Central memory CD8-positive, alpha-beta T cell (primary cell): Measurements from ENCODE around the gene PRKCE.
A peak's percentile ranks its signal among the peaks of the same experiment; 100 is the strongest.

Experiments used
- ATAC-seq: fragments of 150-1000 bp; cut with Tn5 transposase; replicated peaks from 2 replicates; pipeline ENCODE4 v1.10.0; 2022; ENCODE audit warnings: mild to moderate bottlenecking, moderate FRiP score, moderate number of reproducible peaks; ENCODE audit not compliant: poor library complexity, severe bottlenecking; ENCODE audit errors: extremely low read depth
- DNase-seq, 2 donors: peaks; one replicate each; pipeline ENCODE4 v3.0.0; 2021; ENCODE audit warnings: low spot score in 2 of 2
- H3K27ac Mint-ChIP-seq: one replicate; pipeline ENCODE4 v1.8.0; 2022; ENCODE audit warnings: low read depth, mild to moderate bottlenecking, moderate library complexity, mixed read lengths
- H3K27me3 Mint-ChIP-seq: one replicate; pipeline ENCODE4 v1.8.0; 2022; ENCODE audit warnings: mixed read lengths
- H3K36me3 Mint-ChIP-seq: one replicate; pipeline ENCODE4 v1.8.0; 2022; ENCODE audit warnings: mild to moderate bottlenecking, moderate library complexity, mixed read lengths; ENCODE audit not compliant: insufficient read depth
- H3K4me1 Mint-ChIP-seq: one replicate; pipeline ENCODE4 v1.8.0; 2022; ENCODE audit warnings: mixed read lengths
- H3K4me3 Mint-ChIP-seq: one replicate; pipeline ENCODE4 v1.8.0; 2022; ENCODE audit warnings: mild to moderate bottlenecking, moderate library complexity, mixed read lengths
- H3K9me3 Mint-ChIP-seq: one replicate; pipeline ENCODE4 v1.8.0; 2022; ENCODE audit warnings: mixed read lengths

Gene PRKCE

GRCh38 chr2:45651415-45652089, at the start of gene PRKCE:
PRKCE (plus strand) TSS chr2:45651675.
- Mint-ChIP-seq H3K36me3 (peaks cover 21% of the 10 kb centered on the region), H3K4me3 (peak within 1 kb of the TSS; percentile 89), H3K27ac (peak within 1 kb of the TSS; percentile 87), H3K9me3 (no peaks in the 10 kb centered on the region), H3K4me1 (peaks cover 29% of the 10 kb centered on the region), H3K27me3 (no peaks in the 10 kb centered on the region)
- peak; percentile 29 for ATAC-seq
- DNase-seq, result no peak

- Mint-ChIP-seq H3K27me3 (no peaks in the 10 kb centered on the region), H3K27ac (no peak overlapping the region), H3K4me1 (no peaks in the 10 kb centered on the region), H3K9me3 (no peaks in the 10 kb centered on the region), H3K36me3 (peaks cover 29% of the 10 kb centered on the region), H3K4me3 (no peak overlapping the region)
- DNase-seq (no peak), ATAC-seq (no peak)
Measured at GRCh38 chr2:45602624-45603023, 48.9 kb upstream of the PRKCE start.

- peaks cover 18% of the 10 kb centered on the region for H3K4me1 Mint-ChIP-seq
- H3K27ac Mint-ChIP-seq, result no peak overlapping the region
- H3K9me3 Mint-ChIP-seq, result no peaks in the 10 kb centered on the region
- no peaks in the 10 kb centered on the region for H3K27me3 Mint-ChIP-seq
- H3K4me3 Mint-ChIP-seq, result no peak overlapping the region
- DNase-seq, result no peak
- peaks cover 12% of the 10 kb centered on the region for H3K36me3 Mint-ChIP-seq
- ATAC-seq, result no peak
Measured at GRCh38 chr2:45605116-45605515, 46.4 kb upstream of the PRKCE start.

GRCh38 chr2:45606796-45607195, 44.7 kb upstream of the PRKCE start:
- Mint-ChIP-seq H3K4me3 (no peak overlapping the region), H3K36me3 (peaks cover 11% of the 10 kb centered on the region), H3K4me1 (peaks cover 26% of the 10 kb centered on the region), H3K27me3 (no peaks in the 10 kb centered on the region), H3K9me3 (no peaks in the 10 kb centered on the region), H3K27ac (no peak overlapping the region)
- ATAC-seq, result no peak
- no peak for DNase-seq

- Mint-ChIP-seq H3K27me3 (no peaks in the 10 kb centered on the region), H3K4me1 (peaks cover 26% of the 10 kb centered on the region), H3K4me3 (no peak overlapping the region), H3K27ac (no peak overlapping the region), H3K36me3 (peaks cover 11% of the 10 kb centered on the region), H3K9me3 (no peaks in the 10 kb centered on the region)
- ATAC-seq (no peak), DNase-seq (no peak)
Measured at GRCh38 chr2:45607701-45608100, 43.8 kb upstream of the PRKCE start.

GRCh38 chr2:45610281-45611019, 41.0 kb upstream of the PRKCE start:
- Mint-ChIP-seq H3K27ac (peak overlapping the region; percentile 91), H3K4me1 (peaks cover 26% of the 10 kb centered on the region), H3K27me3 (no peaks in the 10 kb centered on the region), H3K9me3 (no peaks in the 10 kb centered on the region), H3K4me3 (peak overlapping the region; percentile 93), H3K36me3 (peaks cover 8% of the 10 kb centered on the region)
- ATAC-seq, result peak; percentile 71
- peak in 1 of 2 donors; percentile 23 for DNase-seq

- Mint-ChIP-seq H3K4me3 (peak within 1 kb of the TSS; percentile 93), H3K27ac (peak within 1 kb of the TSS; percentile 91), H3K36me3 (peaks cover 8% of the 10 kb centered on the region), H3K4me1 (peaks cover 26% of the 10 kb centered on the region), H3K9me3 (no peaks in the 10 kb centered on the region), H3K27me3 (no peaks in the 10 kb centered on the region)
- DNase-seq (peak; percentile 68 to 69), ATAC-seq (peak; percentile 79)
Measured at GRCh38 chr2:45611020-45611859, 40.2 kb upstream of the PRKCE start, which contains the start of gene SRBD1. SRBD1 (minus strand) TSS chr2:45611267; CDS start chr2:45605441, 5,826 bp downstream.

- DNase-seq, result no peak
- Mint-ChIP-seq H3K27me3 (no peaks in the 10 kb centered on the region), H3K9me3 (no peaks in the 10 kb centered on the region), H3K27ac (no peak overlapping the region), H3K36me3 (peaks cover 7% of the 10 kb centered on the region), H3K4me3 (peak overlapping the region; percentile 93), H3K4me1 (peaks cover 26% of the 10 kb centered on the region)
- no peak for ATAC-seq
Measured at GRCh38 chr2:45612285-45612684, 39.2 kb upstream of the PRKCE start.

- H3K4me3 Mint-ChIP-seq, result no peak overlapping the region
- peaks cover 26% of the 10 kb centered on the region for H3K4me1 Mint-ChIP-seq
- H3K36me3 Mint-ChIP-seq, result peaks cover 7% of the 10 kb centered on the region
- H3K27ac Mint-ChIP-seq, result no peak overlapping the region
- H3K9me3 Mint-ChIP-seq, result no peaks in the 10 kb centered on the region
- DNase-seq (no peak), ATAC-seq (no peak)
- no peaks in the 10 kb centered on the region for H3K27me3 Mint-ChIP-seq
Measured at GRCh38 chr2:45612731-45613130, 38.7 kb upstream of the PRKCE start.

GRCh38 chr2:45614330-45614729, 37.1 kb upstream of the PRKCE start:
- no peaks in the 10 kb centered on the region for H3K9me3 Mint-ChIP-seq
- H3K36me3 Mint-ChIP-seq, result peaks cover 7% of the 10 kb centered on the region
- no peak overlapping the region for H3K4me3 Mint-ChIP-seq
- DNase-seq (no peak), ATAC-seq (no peak)
- H3K27me3 Mint-ChIP-seq, result peaks cover 1% of the 10 kb centered on the region
- peaks cover 16% of the 10 kb centered on the region for H3K4me1 Mint-ChIP-seq
- no peak overlapping the region for H3K27ac Mint-ChIP-seq

- ATAC-seq, result no peak
Measured at GRCh38 chr2:45614871-45615415, 36.5 kb upstream of the PRKCE start.

GRCh38 chr2:45616658-45617411, 34.6 kb upstream of the PRKCE start:
- Mint-ChIP-seq H3K36me3 (no peaks in the 10 kb centered on the region), H3K4me1 (no peaks in the 10 kb centered on the region), H3K9me3 (no peaks in the 10 kb centered on the region), H3K4me3 (no peak overlapping the region), H3K27me3 (peaks cover 26% of the 10 kb centered on the region), H3K27ac (no peak overlapping the region)
- DNase-seq (no peak), ATAC-seq (no peak)

More at GRCh38 chr2:45614871-45615415, 36.5 kb upstream of the PRKCE start:
- Mint-ChIP-seq H3K9me3 (no peaks in the 10 kb centered on the region), H3K4me1 (peaks cover 10% of the 10 kb centered on the region), H3K36me3 (peaks cover 7% of the 10 kb centered on the region), H3K27ac (no peak overlapping the region), H3K27me3 (peaks cover 8% of the 10 kb centered on the region), H3K4me3 (no peak overlapping the region)
- no peak for DNase-seq
